Right forelimb (tissue), 1 donor: ENCODE results near the gene LATS2.
"Not testable (repeated sequence)": the region's sequence is repeated elsewhere in the genome, so short reads cannot be mapped to it uniquely, and the experiment has no call there.

Experiments used
- DNase-seq: peaks from one replicate; pipeline ENCODE4 v3.0.0-alpha.2; 2018

LATS2 gene

GRCh38 chr13:20989656-20990321 lies 71.6 kb downstream of the LATS2 start:
- DNase-seq, result no peak

GRCh38 chr13:20988909-20989655 lies 72.3 kb downstream of the LATS2 start:
- DNase-seq, result no peak

- no peak for DNase-seq
These were observed 73.1 kb downstream of the LATS2 start for GRCh38 chr13:20988033-20988908.

- no peak for DNase-seq
These were observed 73.8 kb downstream of the LATS2 start for GRCh38 chr13:20987599-20987998.

- no peak for DNase-seq
These were observed 76.5 kb downstream of the LATS2 start for GRCh38 chr13:20984879-20985278.

- DNase-seq, result no peak
These were observed 78.0 kb downstream of the LATS2 start for GRCh38 chr13:20983386-20983785.

GRCh38 chr13:20981370-20982095 lies 79.9 kb downstream of the LATS2 start:
- DNase-seq, result no peak

GRCh38 chr13:20980899-20981298 lies 80.5 kb downstream of the LATS2 start:
- no peak for DNase-seq

GRCh38 chr13:20980430-20980829 lies 81.0 kb downstream of the LATS2 start:
- DNase-seq, result no peak

- no peak for DNase-seq
These were observed 84.0 kb downstream of the LATS2 start for GRCh38 chr13:20977394-20977793.

GRCh38 chr13:20974981-20975585 lies 86.3 kb downstream of the LATS2 start:
- DNase-seq, result no peak

- no peak for DNase-seq
These were observed 87.4 kb downstream of the LATS2 start for GRCh38 chr13:20973886-20974425.

- no peak for DNase-seq
These were observed 88.7 kb downstream of the LATS2 start for GRCh38 chr13:20972731-20973130.

- DNase-seq, result no peak
These were observed 92.2 kb downstream of the LATS2 start for GRCh38 chr13:20969182-20969581.

- DNase-seq, result no peak
These were observed 92.6 kb downstream of the LATS2 start for GRCh38 chr13:20968745-20969144.

GRCh38 chr13:20967340-20967739 lies 94.0 kb downstream of the LATS2 start:
- DNase-seq, result no peak

- no peak for DNase-seq
These were observed 96.5 kb downstream of the LATS2 start for GRCh38 chr13:20964904-20965303.

GRCh38 chr13:20961663-20962062 lies 99.7 kb downstream of the LATS2 start:
- DNase-seq, result not testable (repeated sequence)

- DNase-seq, result no peak
These were observed 100.6 kb downstream of the LATS2 start for GRCh38 chr13:20960663-20961309.

- not testable (repeated sequence) for DNase-seq
These were observed 104.3 kb downstream of the LATS2 start for GRCh38 chr13:20957049-20957620.

- no peak for DNase-seq
These were observed 105.9 kb downstream of the LATS2 start for GRCh38 chr13:20955496-20955895.
